HL-60 (cell line): ENCODE results near the gene DAGLA.
"Not testable (repeated sequence)": the region's sequence is repeated elsewhere in the genome, so short reads cannot be mapped to it uniquely, and the experiment has no call there.

ENCODE experiments used
- DNase-seq, 2 experiments: peaks; one replicate each; pipeline ENCODE4 v3.0.0-alpha.2; 2010 to 2020; ENCODE audit warnings: low read depth in 1 of 2, low spot score in 1 of 2
- H3K27ac ChIP-seq: fragments of 250-450 bp; sonication (Bioruptor Pico); replicated peaks from 2 replicates; pipeline ENCODE4 v1.5.1; 2020; ENCODE audit warnings: mild to moderate bottlenecking, moderate library complexity
- H3K27me3 ChIP-seq: fragments of 250-450 bp; sonication (Bioruptor Pico); 2 replicates; pipeline ENCODE4 v1.5.1; 2021; ENCODE audit warnings: mild to moderate bottlenecking, moderate library complexity; ENCODE audit not compliant: insufficient read depth, poor library complexity, severe bottlenecking
- H3K4me3 ChIP-seq: replicated peaks from 2 replicates; pipeline ENCODE4 v1.5.1; 2011; ENCODE audit warnings: mild to moderate bottlenecking, control low read depth, low read length; ENCODE audit not compliant: insufficient read depth
- GABPA ChIP-seq: IDR thresholded peaks from 2 replicates; pipeline ENCODE4 v1.6.1; 2012; ENCODE audit warnings: low read depth
- POLR2AphosphoS5 ChIP-seq: IDR thresholded peaks from 2 replicates; pipeline ENCODE4 v1.6.1; 2012; ENCODE audit warnings: low read depth
- SPI1 ChIP-seq: IDR thresholded peaks from 2 replicates; pipeline ENCODE4 v1.6.1; 2012; ENCODE audit warnings: low read depth, mild to moderate bottlenecking, borderline replicate concordance
- TF ChIP-seq, protein P1 (sequence below): IDR thresholded peaks from one replicate; pipeline ENCODE4 v1.5.1; 2011; ENCODE audit warnings: low read length, control low read depth, inconsistent platforms; ENCODE audit not compliant: insufficient read depth
- TF ChIP-seq, protein P2 (sequence below): IDR thresholded peaks from 2 replicates; pipeline ENCODE4 v1.6.1; 2012; ENCODE audit warnings: low read depth; ENCODE audit not compliant: insufficient replicate concordance

The DAGLA gene

DNA sequence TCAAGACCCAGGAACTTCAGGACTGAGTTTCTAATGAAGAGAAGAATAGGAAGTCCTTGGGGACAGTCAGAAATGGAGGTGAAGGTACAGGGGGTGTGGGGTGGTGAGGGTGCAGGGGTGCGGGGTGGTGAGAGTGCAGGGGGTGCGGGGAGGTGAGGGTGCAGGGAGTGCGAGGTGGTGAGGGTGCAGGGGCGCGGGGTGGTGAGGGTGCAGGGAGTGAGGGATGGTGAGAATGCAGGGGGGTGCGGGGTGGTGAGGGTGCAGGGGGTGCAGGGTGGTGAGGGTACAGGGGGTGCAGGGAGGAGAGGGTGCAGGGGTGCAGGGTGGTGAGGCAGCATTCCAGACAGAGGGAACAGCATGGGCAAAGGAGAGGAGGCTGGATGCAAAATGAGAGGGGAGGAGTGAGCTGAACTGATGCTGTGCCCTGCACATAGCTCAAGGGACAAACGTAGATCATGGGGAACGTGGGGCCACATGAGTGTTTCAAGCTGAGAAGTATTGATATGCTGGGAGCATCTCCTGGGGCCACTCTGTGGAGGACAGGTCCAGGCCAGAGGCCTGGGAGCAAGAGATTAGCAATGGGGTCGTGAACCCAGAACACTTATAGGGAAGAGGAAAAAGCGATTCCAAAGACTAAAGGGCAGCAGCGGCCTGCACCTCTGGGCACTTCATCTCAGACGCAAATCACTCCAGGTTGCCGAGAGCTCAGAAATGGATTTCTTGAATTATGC is 23.7 kb upstream of the DAGLA start:
- H3K4me3 ChIP-seq = no peak overlapping the region
- H3K27me3 ChIP-seq = no peaks in the 10 kb centered on the region
- TF ChIP-seq POLR2AphosphoS5 (no peak), SPI1 (no peak), GABPA (no peak)
- TF ChIP-seq, protein P1, sequence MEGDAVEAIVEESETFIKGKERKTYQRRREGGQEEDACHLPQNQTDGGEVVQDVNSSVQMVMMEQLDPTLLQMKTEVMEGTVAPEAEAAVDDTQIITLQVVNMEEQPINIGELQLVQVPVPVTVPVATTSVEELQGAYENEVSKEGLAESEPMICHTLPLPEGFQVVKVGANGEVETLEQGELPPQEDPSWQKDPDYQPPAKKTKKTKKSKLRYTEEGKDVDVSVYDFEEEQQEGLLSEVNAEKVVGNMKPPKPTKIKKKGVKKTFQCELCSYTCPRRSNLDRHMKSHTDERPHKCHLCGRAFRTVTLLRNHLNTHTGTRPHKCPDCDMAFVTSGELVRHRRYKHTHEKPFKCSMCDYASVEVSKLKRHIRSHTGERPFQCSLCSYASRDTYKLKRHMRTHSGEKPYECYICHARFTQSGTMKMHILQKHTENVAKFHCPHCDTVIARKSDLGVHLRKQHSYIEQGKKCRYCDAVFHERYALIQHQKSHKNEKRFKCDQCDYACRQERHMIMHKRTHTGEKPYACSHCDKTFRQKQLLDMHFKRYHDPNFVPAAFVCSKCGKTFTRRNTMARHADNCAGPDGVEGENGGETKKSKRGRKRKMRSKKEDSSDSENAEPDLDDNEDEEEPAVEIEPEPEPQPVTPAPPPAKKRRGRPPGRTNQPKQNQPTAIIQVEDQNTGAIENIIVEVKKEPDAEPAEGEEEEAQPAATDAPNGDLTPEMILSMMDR = no peak
- TF ChIP-seq, protein P2, sequence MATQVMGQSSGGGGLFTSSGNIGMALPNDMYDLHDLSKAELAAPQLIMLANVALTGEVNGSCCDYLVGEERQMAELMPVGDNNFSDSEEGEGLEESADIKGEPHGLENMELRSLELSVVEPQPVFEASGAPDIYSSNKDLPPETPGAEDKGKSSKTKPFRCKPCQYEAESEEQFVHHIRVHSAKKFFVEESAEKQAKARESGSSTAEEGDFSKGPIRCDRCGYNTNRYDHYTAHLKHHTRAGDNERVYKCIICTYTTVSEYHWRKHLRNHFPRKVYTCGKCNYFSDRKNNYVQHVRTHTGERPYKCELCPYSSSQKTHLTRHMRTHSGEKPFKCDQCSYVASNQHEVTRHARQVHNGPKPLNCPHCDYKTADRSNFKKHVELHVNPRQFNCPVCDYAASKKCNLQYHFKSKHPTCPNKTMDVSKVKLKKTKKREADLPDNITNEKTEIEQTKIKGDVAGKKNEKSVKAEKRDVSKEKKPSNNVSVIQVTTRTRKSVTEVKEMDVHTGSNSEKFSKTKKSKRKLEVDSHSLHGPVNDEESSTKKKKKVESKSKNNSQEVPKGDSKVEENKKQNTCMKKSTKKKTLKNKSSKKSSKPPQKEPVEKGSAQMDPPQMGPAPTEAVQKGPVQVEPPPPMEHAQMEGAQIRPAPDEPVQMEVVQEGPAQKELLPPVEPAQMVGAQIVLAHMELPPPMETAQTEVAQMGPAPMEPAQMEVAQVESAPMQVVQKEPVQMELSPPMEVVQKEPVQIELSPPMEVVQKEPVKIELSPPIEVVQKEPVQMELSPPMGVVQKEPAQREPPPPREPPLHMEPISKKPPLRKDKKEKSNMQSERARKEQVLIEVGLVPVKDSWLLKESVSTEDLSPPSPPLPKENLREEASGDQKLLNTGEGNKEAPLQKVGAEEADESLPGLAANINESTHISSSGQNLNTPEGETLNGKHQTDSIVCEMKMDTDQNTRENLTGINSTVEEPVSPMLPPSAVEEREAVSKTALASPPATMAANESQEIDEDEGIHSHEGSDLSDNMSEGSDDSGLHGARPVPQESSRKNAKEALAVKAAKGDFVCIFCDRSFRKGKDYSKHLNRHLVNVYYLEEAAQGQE = no peak
- DNase-seq = no peak
- H3K27ac ChIP-seq = no peak overlapping the region

DNA sequence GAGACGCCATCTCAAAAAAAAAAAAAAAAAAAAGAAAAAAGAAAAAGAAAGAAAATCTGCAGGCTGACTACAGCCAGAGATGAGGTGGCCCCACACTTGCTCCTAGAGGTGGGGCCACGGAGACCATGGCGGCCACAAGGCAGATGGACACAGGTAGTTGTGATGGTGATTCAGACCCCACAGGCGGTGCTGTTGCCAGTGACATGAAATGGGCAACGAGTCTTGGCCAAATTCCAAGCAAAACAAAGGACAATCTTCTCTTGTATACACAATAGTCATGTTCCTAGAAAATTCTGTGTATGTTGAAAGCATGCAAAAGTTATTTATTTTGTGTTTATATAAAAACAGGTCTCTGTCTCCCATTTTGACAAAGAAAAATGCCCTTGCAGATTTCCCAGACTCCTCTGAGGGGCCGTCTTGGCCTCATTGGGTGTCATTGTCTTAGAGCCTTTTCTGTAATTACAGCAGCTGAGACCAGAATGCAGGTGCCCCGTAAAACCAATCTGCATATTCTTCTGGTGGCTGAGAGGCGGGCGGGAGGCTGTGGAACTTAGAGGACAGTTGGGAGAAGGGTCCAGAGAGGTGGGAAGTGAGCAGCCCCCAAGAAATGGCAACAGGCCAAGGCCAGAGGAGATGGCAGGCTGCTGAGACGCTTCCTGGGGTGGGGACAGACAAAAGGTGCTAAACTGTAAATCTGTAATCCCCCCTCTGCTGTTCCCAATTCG is 22.5 kb upstream of the DAGLA start:
- H3K4me3 ChIP-seq = no peak overlapping the region
- H3K27ac ChIP-seq = no peak overlapping the region
- no peak for DNase-seq
- no peaks in the 10 kb centered on the region for H3K27me3 ChIP-seq
- TF ChIP-seq SPI1 (no peak), GABPA (no peak), POLR2AphosphoS5 (no peak)
- TF ChIP-seq, protein P1 = no peak
- TF ChIP-seq, protein P2 = no peak

DNA sequence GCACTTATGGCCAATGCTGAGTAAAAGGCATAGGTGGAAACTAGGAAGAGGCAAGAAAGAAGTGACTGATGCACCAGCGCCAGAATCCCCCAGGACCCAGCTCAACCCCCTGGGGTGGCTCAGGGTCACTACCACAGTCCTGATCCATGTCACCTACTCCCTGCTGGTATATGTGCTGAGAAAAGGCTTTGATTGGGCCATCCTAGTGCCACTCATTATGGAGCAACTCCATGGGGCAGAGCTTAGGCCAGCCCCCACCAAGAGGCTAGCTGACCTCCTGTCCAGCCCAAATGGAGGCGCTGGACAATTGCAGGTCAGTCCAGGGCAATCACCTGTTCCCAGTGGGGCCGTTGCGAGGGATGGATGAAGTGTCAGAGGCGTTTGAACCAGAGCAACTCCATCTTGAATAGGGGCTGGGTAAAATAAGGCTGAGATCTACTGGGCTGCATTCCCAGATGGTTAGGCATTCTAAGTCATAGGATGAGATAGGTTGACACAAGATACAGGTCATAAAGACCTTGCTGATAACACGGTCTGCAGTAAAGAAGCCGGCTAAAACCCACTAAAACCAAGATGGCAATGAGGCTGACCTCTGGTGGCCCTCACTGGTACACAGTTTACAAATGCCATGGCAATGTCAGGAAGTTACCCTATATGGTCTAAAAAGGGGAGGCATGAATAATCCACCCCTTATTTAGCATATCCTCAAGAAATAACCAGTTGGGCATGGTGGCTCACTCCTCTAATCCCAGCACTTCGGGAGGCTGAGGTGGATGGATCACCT is 20.6 kb upstream of the DAGLA start:
- TF ChIP-seq POLR2AphosphoS5 (no peak), GABPA (no peak), SPI1 (no peak)
- TF ChIP-seq, protein P1 = no peak
- TF ChIP-seq, protein P2 = no peak
- Histone ChIP-seq H3K4me3 (no peak overlapping the region), H3K27me3 (no peaks in the 10 kb centered on the region), H3K27ac (no peak overlapping the region)
- DNase-seq = no peak

DNA sequence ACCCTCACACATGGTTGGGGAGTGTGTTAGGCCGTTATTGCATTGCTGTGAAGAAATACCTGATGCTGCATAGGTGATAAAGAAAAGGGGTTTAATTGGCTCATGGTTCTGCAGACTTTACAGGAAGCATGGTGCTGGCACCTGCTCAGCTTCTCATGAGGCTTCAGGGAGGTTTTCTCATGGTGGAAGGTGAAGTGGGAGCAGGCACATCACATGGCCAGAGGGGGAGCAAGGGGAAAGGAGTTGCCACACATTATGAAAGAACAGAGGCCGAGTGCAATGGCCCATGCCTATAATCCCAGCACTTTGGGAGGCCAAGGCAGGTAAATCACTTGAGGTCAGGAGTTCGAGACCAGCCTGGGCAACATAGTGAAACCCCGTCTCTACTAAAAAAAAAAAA is 19.2 kb upstream of the DAGLA start:
- not testable (repeated sequence) for H3K27me3 ChIP-seq, H3K27ac ChIP-seq, H3K4me3 ChIP-seq
- DNase-seq = peak in 1 of 2 experiments; percentile 11
